ENCODE data around the gene PDE6A. TPM values are rescaled to one million over a fixed set of nuclear protein-coding genes. Genes with fewer than 3 reads are reported as not detected.

Gene PDE6A
- total RNA-seq, 1 donor from 2014 or later = not detected

- DNase-seq (ENCODE audit: low spot score in 2 of 2) = no peak
- H3K4me1 ChIP-seq = no peaks in the 10 kb centered on the region
- intact Hi-C loops (cut with DNase I) = no loop called here
Observed at GRCh38 chr5:149827086-149827485, 117.5 kb downstream of the PDE6A start.

GRCh38 chr5:149826574-149826973, 118.0 kb downstream of the PDE6A start:
- no peaks in the 10 kb centered on the region for H3K4me1 ChIP-seq
- no peaks in the 10 kb centered on the region for H3K36me3 ChIP-seq
- no peak for DNase-seq (ENCODE audit: low spot score in 2 of 2)
- H3K4me3 ChIP-seq = no peak overlapping the region
- H3K27me3 ChIP-seq = no peaks in the 10 kb centered on the region
- intact Hi-C loops (cut with DNase I) = no loop called here
- no peak for TF ChIP-seq CTCF (IDR thresholded peaks at IDR 0.05)
- H3K9me3 ChIP-seq = no peaks in the 10 kb centered on the region
- no peak overlapping the region for H3K27ac ChIP-seq

More at GRCh38 chr5:149827086-149827485, 117.5 kb downstream of the PDE6A start:
- no peak for TF ChIP-seq CTCF (IDR thresholded peaks at IDR 0.05)
- Histone ChIP-seq H3K27ac (no peak overlapping the region), H3K27me3 (no peaks in the 10 kb centered on the region), H3K36me3 (no peaks in the 10 kb centered on the region), H3K9me3 (no peaks in the 10 kb centered on the region), H3K4me3 (no peak overlapping the region)

GRCh38 chr5:149824846-149825245, 119.7 kb downstream of the PDE6A start:
- no peaks in the 10 kb centered on the region for H3K4me1 ChIP-seq
- H3K27me3 ChIP-seq = no peaks in the 10 kb centered on the region
- H3K36me3 ChIP-seq = no peaks in the 10 kb centered on the region
- H3K27ac ChIP-seq = no peak overlapping the region
- no peak overlapping the region for H3K4me3 ChIP-seq
- DNase-seq (ENCODE audit: low spot score in 2 of 2) = no peak
- TF ChIP-seq CTCF (IDR thresholded peaks at IDR 0.05) = no peak
- H3K9me3 ChIP-seq = no peaks in the 10 kb centered on the region
- intact Hi-C loops (cut with DNase I) = no loop called here

GRCh38 chr5:149824120-149824519, 120.5 kb downstream of the PDE6A start:
- DNase-seq (ENCODE audit: low spot score in 2 of 2) = no peak
- Histone ChIP-seq H3K4me1 (no peaks in the 10 kb centered on the region), H3K4me3 (no peak overlapping the region), H3K27me3 (no peaks in the 10 kb centered on the region), H3K9me3 (no peaks in the 10 kb centered on the region), H3K27ac (no peak overlapping the region), H3K36me3 (no peaks in the 10 kb centered on the region)
- TF ChIP-seq CTCF (IDR thresholded peaks at IDR 0.05) = no peak
- intact Hi-C loops (cut with DNase I) = no loop called here

- Histone ChIP-seq H3K4me1 (no peaks in the 10 kb centered on the region), H3K36me3 (no peaks in the 10 kb centered on the region), H3K9me3 (no peaks in the 10 kb centered on the region), H3K4me3 (no peak overlapping the region), H3K27ac (no peak overlapping the region), H3K27me3 (no peaks in the 10 kb centered on the region)
- TF ChIP-seq CTCF (IDR thresholded peaks at IDR 0.05) = no peak
- no peak for DNase-seq (ENCODE audit: low spot score in 2 of 2)
- intact Hi-C loops (cut with DNase I) = no loop called here
Observed at GRCh38 chr5:149823375-149823774, 121.2 kb downstream of the PDE6A start.

- no peaks in the 10 kb centered on the region for H3K27me3 ChIP-seq
- no peak for TF ChIP-seq CTCF (IDR thresholded peaks at IDR 0.05)
- DNase-seq (ENCODE audit: low spot score in 2 of 2) = no peak
- H3K27ac ChIP-seq = no peak overlapping the region
- H3K4me1 ChIP-seq = no peaks in the 10 kb centered on the region
- intact Hi-C loops (cut with DNase I) = no loop called here
- no peaks in the 10 kb centered on the region for H3K9me3 ChIP-seq
- H3K36me3 ChIP-seq = no peaks in the 10 kb centered on the region
- no peak overlapping the region for H3K4me3 ChIP-seq
Observed at GRCh38 chr5:149822301-149822700, 122.3 kb downstream of the PDE6A start.

Measured in ascending aorta (tissue), 2 donors.